ENCODE data around the gene CORO1C.

- TF ChIP-seq CTCF (IDR thresholded peaks at IDR 0.05) (no peak), POLR2AphosphoS5 (IDR thresholded peaks at IDR 0.05; ENCODE audit: insufficient read depth in 1 of 2, low read depth in 1 of 2) (no peak), POLR2A (IDR thresholded peaks at IDR 0.05) (no peak)
Measured at GRCh38 chr12:108668542-108668941, 62.8 kb downstream of the CORO1C start.
